ENCODE data around the gene REV1.
A peak's percentile ranks its signal among the peaks of the same experiment; 100 is the strongest.
"Not testable (repeated sequence)": the region's sequence is repeated elsewhere in the genome, so short reads cannot be mapped to it uniquely, and the experiment has no call there.

The REV1 gene

DNA sequence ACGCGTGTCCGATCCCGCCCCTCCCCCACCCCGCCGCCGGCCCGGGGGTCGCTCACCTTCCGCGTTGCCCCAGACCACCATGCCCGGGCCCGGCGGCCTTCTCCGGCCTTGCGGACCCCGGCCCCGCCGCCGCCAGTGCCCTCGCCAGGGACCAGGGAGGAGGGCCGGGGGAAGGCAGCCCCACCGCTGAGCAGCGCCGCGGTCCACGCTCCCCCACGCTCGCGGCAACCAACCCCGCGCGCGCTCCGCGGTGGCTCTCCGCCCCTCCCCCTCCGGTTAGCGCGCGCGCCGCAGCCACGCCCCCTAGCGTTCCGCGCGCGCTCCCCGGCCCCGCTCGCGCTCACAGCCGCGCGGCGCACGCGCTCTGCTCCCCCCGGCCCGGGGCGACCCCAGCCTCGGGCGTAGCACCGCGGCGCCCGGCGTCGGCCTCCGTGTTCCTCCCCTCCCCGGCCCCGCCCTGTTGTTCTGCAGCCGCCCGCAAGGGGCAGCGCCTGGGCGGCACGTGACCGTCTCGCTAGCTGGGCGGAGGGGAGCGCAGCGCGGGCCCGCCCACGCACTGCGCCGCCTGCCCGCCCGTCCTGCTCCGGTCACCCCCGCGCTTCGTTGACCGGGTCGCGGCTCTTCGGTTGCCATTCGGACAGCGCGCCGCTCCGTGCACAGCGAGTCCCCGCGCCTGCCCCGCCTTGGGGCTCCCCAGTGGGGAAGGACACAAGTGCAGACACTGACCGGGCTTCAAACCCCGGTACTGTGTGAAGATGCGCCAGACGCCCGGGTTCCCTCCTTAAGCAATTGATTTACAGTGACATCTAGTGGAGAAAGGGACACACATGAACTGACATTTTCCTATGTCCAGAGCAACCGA lies at the start of gene REV1:
REV1 (minus strand) TSS at position 257 of the 862 bp plus-strand sequence. CDS start 25,042 bp downstream, outside the sequence.
- H3K4me3 Mint-ChIP-seq: peak within 1 kb of the TSS; percentile 97
- H3K27ac Mint-ChIP-seq: peak within 1 kb of the TSS; percentile 98
- H3K9me3 Mint-ChIP-seq: no peaks in the 10 kb centered on the region
- DNase-seq: peak; percentile 97
- peaks cover 23% of the 10 kb centered on the region for H3K36me3 Mint-ChIP-seq (ENCODE audit: low read depth)
- H3K4me1 Mint-ChIP-seq (ENCODE audit: low read depth): peaks cover 35% of the 10 kb centered on the region
- H3K27me3 Mint-ChIP-seq: no peaks in the 10 kb centered on the region

DNA sequence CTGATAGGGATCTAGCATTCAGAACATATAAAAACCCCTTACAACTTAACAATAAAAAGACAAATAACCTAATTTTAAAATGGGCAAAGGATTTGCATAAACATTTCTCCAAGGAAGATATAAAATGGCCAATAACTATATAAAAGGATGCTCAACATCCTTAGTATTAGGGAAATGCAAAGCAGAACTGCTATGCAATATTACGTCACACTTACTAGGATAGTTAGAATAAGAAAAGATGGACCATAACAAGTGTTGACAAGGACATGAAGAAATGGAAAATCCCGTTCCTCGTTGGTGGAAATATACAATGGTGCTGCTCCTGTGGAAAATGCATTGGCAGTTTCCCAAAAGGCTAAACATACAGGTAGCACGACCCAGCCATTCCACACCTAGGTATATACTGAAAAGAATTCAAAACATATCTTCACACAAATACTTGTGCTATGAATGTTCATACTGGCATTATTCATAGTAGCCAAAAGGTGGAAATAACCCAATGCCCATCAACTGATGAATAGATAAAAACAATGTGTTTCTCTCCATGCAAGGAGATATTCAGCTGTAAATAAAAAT lies 48.2 kb upstream of the REV1 start:
- no peak for DNase-seq
- H3K4me1 Mint-ChIP-seq (ENCODE audit: low read depth): no peaks in the 10 kb centered on the region
- no peaks in the 10 kb centered on the region for H3K36me3 Mint-ChIP-seq (ENCODE audit: low read depth)
- peaks cover 17% of the 10 kb centered on the region for H3K27me3 Mint-ChIP-seq
- H3K9me3 Mint-ChIP-seq: no peaks in the 10 kb centered on the region
- no peak overlapping the region for H3K27ac Mint-ChIP-seq
- no peak overlapping the region for H3K4me3 Mint-ChIP-seq

DNA sequence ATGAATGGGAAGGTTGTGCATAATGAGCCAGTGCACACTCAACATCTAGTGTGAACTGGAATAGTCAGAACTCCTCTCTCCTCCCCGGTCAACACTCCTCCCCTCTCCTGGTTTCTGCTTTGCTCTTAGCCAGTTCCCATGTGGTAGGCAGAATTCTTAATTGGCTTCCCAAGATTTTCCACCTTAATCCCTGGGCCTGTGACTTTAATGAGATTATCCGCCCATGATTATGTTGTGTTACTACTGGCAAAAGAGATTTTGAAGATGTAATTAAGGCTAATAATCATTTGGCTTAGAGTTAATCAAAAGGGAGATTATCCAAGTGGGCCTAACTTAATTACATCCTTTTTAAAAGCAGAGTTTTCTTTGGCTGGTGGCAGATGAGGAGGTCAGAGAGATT lies 34.2 kb upstream of the REV1 start:
- peaks cover 7% of the 10 kb centered on the region for H3K27me3 Mint-ChIP-seq
- H3K4me1 Mint-ChIP-seq (ENCODE audit: low read depth): no peaks in the 10 kb centered on the region
- no peak overlapping the region for H3K4me3 Mint-ChIP-seq
- H3K27ac Mint-ChIP-seq: no peak overlapping the region
- H3K9me3 Mint-ChIP-seq: no peaks in the 10 kb centered on the region
- H3K36me3 Mint-ChIP-seq (ENCODE audit: low read depth): no peaks in the 10 kb centered on the region
- DNase-seq: no peak

DNA sequence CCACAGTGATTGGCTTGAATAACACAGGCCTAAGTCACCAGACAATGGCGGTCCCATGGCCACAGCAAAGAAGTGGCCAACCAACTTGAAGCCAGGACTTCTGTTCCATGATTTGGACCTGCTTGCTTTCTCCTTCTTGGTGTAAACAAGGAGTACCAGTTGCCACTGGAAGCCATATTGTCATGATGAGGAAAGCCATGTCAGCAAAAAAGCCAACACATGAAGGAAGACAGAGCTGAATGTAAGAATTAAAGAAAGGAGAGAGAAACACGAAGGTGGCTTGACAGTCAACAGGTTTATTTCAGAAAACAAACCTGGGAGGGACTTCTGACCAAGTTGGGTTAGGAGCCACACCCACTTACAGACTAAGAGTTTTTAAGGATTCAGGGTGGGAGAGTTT lies 32.3 kb upstream of the REV1 start:
- Mint-ChIP-seq H3K4me3 (no peak overlapping the region), H3K27me3 (peaks cover 10% of the 10 kb centered on the region), H3K27ac (no peak overlapping the region), H3K9me3 (no peaks in the 10 kb centered on the region), H3K4me1 (ENCODE audit: low read depth) (no peaks in the 10 kb centered on the region), H3K36me3 (ENCODE audit: low read depth) (no peaks in the 10 kb centered on the region)
- no peak for DNase-seq

DNA sequence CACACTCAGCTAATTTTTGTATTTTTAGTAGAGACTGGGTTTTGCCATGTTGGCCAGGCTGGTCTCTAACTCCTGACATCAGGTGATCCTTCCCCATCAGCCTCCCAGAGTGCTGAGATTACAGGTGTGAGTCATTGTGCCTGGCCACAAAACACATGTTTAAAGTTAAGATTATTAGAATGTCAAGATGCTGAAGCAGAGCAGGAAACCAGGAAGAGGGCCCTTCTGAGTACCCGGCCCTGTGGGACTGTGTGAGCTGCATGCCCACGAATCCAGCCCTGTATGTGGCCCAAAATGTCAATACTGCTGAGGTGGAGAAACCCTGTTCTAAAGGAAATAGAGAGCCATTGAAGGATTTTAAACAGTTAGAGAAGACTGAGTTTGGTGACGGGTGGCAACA lies 31.0 kb upstream of the REV1 start:
- H3K4me3 Mint-ChIP-seq: no peak overlapping the region
- H3K36me3 Mint-ChIP-seq (ENCODE audit: low read depth): no peaks in the 10 kb centered on the region
- peaks cover 16% of the 10 kb centered on the region for H3K27me3 Mint-ChIP-seq

DNA sequence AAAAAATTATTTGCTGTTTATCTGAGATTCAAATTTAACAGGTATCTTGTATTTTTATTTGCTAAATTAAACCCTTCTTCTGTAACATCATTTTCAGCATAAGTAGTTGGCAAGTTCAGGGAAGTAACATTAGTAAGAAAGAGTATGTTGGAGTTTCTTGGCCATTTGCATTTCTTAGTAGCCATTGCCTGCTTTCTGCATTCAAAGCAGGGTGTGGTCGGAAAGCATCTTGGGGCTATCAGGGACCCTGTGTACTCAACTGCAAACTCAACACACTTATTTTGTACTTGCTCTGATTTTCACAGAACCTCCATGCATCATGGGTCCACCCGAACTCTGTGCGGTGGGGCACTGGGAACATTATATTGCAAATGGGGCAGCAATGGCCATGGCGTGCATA lies 30.4 kb upstream of the REV1 start:
- DNase-seq: no peak
- Mint-ChIP-seq H3K9me3 (no peaks in the 10 kb centered on the region), H3K4me3 (no peak overlapping the region), H3K27me3 (peaks cover 16% of the 10 kb centered on the region), H3K4me1 (ENCODE audit: low read depth) (no peaks in the 10 kb centered on the region), H3K27ac (no peak overlapping the region), H3K36me3 (ENCODE audit: low read depth) (no peaks in the 10 kb centered on the region)

More for the DNA sequence above, 31.0 kb upstream of the REV1 start:
- Mint-ChIP-seq H3K4me1 (ENCODE audit: low read depth) (no peaks in the 10 kb centered on the region), H3K9me3 (no peaks in the 10 kb centered on the region), H3K27ac (no peak overlapping the region)
- DNase-seq: no peak

DNA sequence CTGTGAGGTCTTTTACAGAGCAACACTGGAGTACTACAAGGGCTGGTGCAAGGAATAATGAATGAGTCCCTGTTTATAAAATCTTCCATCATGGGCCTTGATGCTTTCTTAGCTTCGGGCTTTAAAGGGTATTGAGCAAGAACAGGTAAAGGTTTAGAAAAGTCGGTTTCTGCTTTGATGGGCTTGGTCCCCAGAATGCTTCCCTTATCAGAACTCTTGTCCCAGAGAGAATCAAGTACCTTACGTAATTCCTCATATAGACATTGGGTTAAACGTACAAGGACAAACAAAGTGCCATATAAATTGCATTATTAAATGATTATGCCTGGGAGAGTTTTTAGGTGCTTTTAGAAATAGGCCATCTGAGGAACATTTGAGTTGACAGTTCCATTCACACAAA lies 24.5 kb upstream of the REV1 start:
- Mint-ChIP-seq H3K4me1 (ENCODE audit: low read depth) (no peaks in the 10 kb centered on the region), H3K27ac (no peak overlapping the region), H3K36me3 (ENCODE audit: low read depth) (no peaks in the 10 kb centered on the region), H3K9me3 (no peaks in the 10 kb centered on the region), H3K4me3 (no peak overlapping the region), H3K27me3 (peaks cover 14% of the 10 kb centered on the region)
- DNase-seq: no peak

DNA sequence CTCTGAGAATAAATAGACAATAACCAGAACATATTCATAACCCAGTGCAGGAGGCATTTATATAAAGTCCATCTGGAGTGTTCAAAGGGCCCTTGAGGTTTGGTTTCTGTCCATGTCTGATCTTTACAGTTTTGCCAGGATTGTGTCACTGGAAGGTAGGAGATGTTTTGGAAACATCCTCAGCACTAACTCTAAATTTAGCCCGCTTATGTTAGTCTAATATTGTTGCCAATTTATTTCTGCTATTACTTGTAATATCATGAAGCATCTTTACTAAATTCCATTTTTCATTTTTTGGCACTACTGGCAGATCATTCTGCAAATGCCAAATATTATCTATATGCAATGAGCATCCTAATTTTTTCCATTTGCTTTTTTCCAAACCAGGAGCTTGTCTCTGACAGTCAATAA lies 22.4 kb upstream of the REV1 start:
- no peak overlapping the region for H3K27ac Mint-ChIP-seq
- H3K36me3 Mint-ChIP-seq (ENCODE audit: low read depth): no peaks in the 10 kb centered on the region
- no peaks in the 10 kb centered on the region for H3K4me1 Mint-ChIP-seq (ENCODE audit: low read depth)
- H3K4me3 Mint-ChIP-seq: no peak overlapping the region
- peaks cover 7% of the 10 kb centered on the region for H3K27me3 Mint-ChIP-seq
- H3K9me3 Mint-ChIP-seq: no peaks in the 10 kb centered on the region
- no peak for DNase-seq

DNA sequence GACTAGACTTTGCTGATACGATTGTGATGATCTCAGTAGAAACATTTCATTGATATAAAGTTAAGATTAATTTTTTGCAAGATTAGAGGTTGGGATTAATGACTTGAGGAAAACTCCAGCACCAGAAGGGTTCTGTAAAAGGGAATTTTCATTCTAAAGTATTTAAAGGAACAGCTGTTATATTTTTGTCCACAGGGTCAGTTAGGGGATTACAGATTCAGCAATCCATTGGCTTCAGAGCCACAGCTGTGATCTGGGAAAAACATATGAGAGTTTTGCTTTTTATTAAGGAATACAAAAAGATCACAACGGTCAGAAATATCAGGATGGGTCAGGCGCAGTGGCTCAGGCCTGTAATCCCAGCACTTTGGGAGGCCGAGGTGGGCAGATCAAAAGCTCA lies 19.6 kb upstream of the REV1 start:
- Mint-ChIP-seq H3K27ac (no peak overlapping the region), H3K9me3 (no peaks in the 10 kb centered on the region), H3K27me3 (no peaks in the 10 kb centered on the region), H3K4me3 (no peak overlapping the region), H3K36me3 (ENCODE audit: low read depth) (no peaks in the 10 kb centered on the region), H3K4me1 (ENCODE audit: low read depth) (peaks cover 10% of the 10 kb centered on the region)
- no peak for DNase-seq

DNA sequence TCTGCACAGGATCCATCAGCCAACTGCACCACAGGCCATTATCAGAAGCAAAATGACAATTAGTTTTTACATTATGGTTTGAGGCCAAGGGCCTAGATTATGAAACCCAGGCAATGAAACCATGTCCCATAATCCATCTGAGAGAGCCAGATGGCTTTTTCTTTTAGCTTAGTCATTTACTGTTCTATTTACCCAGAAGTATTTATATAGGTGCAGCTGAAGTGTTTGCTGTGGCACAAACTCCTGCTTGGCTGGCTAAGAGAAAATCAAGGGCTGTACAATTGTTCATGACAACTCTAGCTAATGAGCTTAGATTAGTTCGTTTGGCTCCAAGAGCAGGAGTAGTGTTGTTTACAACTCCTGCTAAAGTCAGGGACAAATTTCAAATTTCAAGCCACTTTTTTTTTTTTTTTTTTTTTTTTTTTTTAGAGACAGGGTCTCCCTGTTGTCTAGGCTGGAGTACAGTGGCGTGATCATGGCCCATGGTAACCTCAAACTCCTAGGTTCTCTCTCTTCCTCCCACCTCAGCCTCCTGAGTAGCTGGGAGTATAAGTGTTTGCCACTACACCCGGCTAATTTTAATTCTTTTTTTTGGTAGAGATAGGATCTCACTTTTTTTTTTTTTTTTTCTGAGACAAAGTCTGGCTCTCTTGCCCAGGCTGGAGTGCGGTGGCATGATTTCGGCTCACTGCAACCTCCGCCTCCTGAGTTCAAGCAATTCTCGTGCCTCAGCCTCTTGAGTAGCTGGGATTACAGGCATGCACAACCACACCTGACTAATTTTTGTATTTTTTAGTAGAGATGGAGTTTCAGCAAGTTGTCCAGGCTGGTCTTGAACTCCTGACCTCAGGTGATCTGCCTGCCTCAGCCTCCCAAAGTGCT lies 18.4 kb upstream of the REV1 start:
- Mint-ChIP-seq H3K36me3 (ENCODE audit: low read depth) (no peaks in the 10 kb centered on the region), H3K4me1 (ENCODE audit: low read depth) (peaks cover 18% of the 10 kb centered on the region), H3K27me3 (no peaks in the 10 kb centered on the region), H3K9me3 (no peaks in the 10 kb centered on the region), H3K27ac (no peak overlapping the region), H3K4me3 (no peak overlapping the region)
- DNase-seq: no peak

DNA sequence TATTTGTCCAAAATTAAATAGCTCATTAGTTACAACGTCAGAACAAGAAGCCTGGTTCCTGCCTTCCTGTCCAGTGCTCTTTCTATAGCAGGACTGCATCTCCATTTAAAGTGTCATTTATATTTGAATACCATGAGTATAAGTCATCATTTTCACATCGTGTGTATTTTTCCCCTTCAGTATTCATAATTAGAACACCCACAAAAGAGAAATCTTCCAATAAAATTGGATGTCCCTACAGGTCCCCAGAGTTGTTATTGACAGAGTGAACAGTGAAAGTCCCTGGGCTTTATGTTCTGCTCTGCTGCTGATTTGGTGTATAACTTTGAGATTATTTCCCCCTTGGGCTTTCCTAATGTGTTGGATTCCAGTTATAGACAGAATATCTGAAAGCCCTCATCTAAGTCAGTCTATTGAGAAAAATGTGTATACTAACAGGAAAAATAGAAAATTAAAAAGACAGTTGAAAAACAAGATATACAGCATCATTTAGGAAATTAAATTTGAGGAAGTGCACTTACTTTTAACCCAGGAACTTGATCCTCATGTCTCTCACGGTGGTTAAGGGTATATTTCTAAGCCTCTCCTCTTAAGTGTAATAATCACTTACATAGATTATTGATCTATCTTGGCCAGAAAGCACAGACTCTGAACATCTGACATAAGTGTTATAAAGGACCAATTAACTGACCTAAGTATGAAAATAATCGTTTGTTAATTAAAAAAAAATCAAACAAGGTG lies 15.2 kb upstream of the REV1 start:
- H3K27me3 Mint-ChIP-seq: peaks cover 1% of the 10 kb centered on the region
- H3K9me3 Mint-ChIP-seq: no peaks in the 10 kb centered on the region
- H3K27ac Mint-ChIP-seq: no peak overlapping the region
- H3K36me3 Mint-ChIP-seq (ENCODE audit: low read depth): no peaks in the 10 kb centered on the region
- DNase-seq: no peak
- H3K4me3 Mint-ChIP-seq: no peak overlapping the region
- peaks cover 18% of the 10 kb centered on the region for H3K4me1 Mint-ChIP-seq (ENCODE audit: low read depth)

DNA sequence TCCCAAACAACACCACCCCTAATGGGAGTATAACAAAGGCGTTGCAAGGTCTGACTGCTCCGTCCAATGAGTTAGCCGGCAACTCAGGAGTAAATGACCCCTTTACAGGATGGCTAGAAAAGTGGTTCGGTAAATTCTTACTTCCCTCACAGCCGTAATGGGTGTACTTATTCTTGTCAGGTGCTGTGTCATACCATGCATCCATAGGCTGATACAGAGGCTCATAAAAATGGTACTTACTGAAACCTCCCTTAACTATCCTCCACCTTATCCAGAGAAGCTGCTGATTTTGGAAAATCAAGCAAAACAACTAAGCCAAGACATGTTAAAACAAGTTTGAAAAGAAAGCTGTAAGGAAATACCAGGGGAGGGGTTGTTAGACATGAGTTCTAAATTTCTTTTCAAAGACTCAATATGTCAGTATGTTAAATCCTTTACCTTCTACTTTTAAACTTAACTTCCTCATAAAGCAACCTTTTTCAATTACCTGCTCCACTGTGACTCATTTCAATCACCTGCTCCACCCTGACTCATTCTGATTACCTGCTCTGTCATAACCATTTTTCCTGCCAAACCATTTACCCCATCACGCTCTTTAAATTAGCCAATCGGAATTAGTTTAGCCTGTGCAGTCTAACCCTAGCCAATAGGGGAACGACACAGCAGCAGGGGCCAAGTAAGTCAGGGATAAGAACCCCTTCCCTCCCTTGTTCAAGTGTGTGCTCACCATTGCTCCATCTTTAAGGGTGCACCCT lies 14.0 kb upstream of the REV1 start:
- H3K27me3 Mint-ChIP-seq: peaks cover 13% of the 10 kb centered on the region
- H3K4me1 Mint-ChIP-seq (ENCODE audit: low read depth): peaks cover 18% of the 10 kb centered on the region
- peak overlapping the region; percentile 1 for H3K27ac Mint-ChIP-seq
- DNase-seq; H3K9me3 Mint-ChIP-seq; H3K4me3 Mint-ChIP-seq; H3K36me3 Mint-ChIP-seq (ENCODE audit: low read depth): not testable (repeated sequence)

DNA sequence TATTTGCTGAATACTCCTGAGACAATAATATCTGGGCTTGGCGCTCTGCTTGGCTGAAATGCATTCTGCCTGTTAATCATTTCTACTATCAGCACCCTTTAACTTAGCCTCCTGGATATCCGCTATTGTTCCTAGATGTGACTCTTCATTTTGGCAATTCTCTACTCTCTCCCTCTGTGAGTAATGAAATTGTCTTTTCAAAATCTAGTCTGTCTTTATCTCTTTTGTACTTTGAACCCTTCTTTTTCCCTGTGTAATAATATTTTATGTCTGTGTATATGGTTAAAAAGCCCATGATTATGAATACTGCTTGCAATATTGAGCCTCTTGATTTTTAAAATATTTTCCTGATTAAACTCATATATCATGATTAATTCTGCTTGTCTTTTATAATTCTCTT lies 6.2 kb upstream of the REV1 start:
- no peak for DNase-seq
- H3K9me3 Mint-ChIP-seq: no peaks in the 10 kb centered on the region
- H3K4me3 Mint-ChIP-seq: no peak overlapping the region
- H3K36me3 Mint-ChIP-seq (ENCODE audit: low read depth): no peaks in the 10 kb centered on the region
- H3K4me1 Mint-ChIP-seq (ENCODE audit: low read depth): peaks cover 18% of the 10 kb centered on the region
- H3K27ac Mint-ChIP-seq: no peak overlapping the region
- peaks cover 26% of the 10 kb centered on the region for H3K27me3 Mint-ChIP-seq

All from activated T-cell treated with anti-CD3 and anti-CD28 coated beads, Interleukin-2, amount 50 U/mL, for 24 hours (primary cell).